ENCODE data around the gene SIGLEC8. TPM values are rescaled to one million over a fixed set of nuclear protein-coding genes. Genes with fewer than 3 reads are reported as not detected.
"Not testable (repeated sequence)": the region's sequence is repeated elsewhere in the genome, so short reads cannot be mapped to it uniquely, and the experiment has no call there.

SIGLEC8 gene
- total and polyA plus RNA-seq, 5 experiments from 2014 or later = not detected

- Mint-ChIP-seq H3K9me3 (no peaks in the 10 kb centered on the region), H3K4me3 (no peak overlapping the region), H3K27ac (no peak overlapping the region), H3K36me3 (no peaks in the 10 kb centered on the region), H3K4me1 (peaks cover under 1 to 4% (median under 1%) of the 10 kb centered on the region in 4 donors), H3K27me3 (peaks cover 0 to 10% (median 7%) of the 10 kb centered on the region in 5 donors)
- DNase-seq = no peak
- POLR2A ChIA-PET = interaction anchor here (0.6 to 0.7 kb wide), 3 partner anchors 81 to 708 kb away, joined by 4 to 6 read pairs (median 4); no protein-coding TSS in a partner anchor
- no peak for ATAC-seq
Measured at GRCh38 chr19:51433043-51433442, 25.2 kb downstream of the SIGLEC8 start.

DNA sequence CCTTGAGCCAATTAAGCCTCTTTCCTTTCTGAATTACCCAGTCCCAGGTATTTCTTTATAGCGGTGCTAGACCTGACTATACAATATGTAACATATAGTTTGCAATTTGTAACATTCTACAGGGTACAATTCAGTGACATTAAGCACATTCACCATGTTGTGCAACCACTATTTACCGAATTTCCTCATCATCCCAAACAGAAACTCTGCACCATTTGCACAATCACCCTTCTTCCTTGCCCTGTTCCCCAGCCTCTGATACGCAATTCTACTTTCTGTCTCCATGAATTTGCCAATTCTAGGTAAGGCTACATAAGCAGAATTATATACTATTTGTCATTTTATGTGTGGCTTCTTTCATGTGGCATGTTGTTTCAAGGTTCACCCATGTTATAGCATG lies 27.1 kb downstream of the SIGLEC8 start:
- Mint-ChIP-seq H3K36me3 (no peaks in the 10 kb centered on the region), H3K9me3 (no peaks in the 10 kb centered on the region), H3K4me3 (no peak overlapping the region), H3K27me3 (peaks cover 0 to 3% (median under 1%) of the 10 kb centered on the region in 5 donors), H3K4me1 (peaks cover 0 to 4% (median 0%) of the 10 kb centered on the region in 4 donors), H3K27ac (no peak overlapping the region)
- DNase-seq = no peak
- no peak for ATAC-seq
- POLR2A ChIA-PET = no interaction called here

DNA sequence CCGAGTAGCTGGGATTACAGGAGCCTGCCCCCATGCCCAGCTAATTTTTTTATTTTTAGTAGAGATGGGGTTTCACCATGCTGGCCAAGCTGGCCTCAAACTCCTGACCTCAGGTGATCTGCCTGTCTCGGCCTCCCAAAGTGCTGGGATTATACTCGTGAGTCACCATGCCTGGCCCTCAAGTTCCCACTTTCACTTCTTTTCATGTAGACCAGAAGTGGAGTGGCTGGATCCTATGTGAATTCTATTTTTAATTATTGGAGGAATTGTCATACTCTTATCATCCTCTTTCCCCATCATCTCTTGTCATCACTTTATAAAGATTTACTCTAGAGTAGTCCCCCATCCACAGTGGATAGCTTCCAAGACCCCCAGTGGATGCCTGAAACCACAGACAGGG lies 28.0 kb downstream of the SIGLEC8 start:
- H3K4me3 Mint-ChIP-seq = no peak overlapping the region
- DNase-seq (no peak), ATAC-seq (no peak)
- POLR2A ChIA-PET = no interaction called here
- H3K4me1 Mint-ChIP-seq = peaks cover 0 to 4% (median 0%) of the 10 kb centered on the region in 4 donors
- no peaks in the 10 kb centered on the region for H3K9me3 Mint-ChIP-seq
- H3K36me3 Mint-ChIP-seq = no peaks in the 10 kb centered on the region
- H3K27ac Mint-ChIP-seq = no peak overlapping the region
- peaks cover 0 to 2% (median 0%) of the 10 kb centered on the region in 5 donors for H3K27me3 Mint-ChIP-seq

DNA sequence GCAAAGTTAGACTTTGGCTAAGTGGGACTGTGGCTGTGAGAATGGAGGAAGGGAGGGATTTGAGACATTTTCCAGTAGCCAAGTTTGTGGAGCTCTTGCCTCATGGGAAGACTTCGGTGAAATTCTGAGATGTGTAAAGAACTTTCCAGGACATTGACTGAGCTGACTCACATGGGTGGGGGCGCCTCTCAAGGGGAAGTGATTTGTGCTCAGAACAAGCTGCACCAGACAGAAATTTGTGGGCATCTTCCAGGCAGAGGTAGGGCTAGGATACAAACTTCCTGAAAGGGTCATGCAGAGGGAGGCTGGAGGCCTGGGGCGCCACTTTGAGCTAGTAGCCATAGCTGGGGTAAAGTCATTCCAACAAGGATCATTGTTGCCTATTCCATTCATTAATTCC lies 31.1 kb downstream of the SIGLEC8 start:
- POLR2A ChIA-PET = no interaction called here
- H3K4me3 Mint-ChIP-seq = no peak overlapping the region
- DNase-seq = no peak

DNA sequence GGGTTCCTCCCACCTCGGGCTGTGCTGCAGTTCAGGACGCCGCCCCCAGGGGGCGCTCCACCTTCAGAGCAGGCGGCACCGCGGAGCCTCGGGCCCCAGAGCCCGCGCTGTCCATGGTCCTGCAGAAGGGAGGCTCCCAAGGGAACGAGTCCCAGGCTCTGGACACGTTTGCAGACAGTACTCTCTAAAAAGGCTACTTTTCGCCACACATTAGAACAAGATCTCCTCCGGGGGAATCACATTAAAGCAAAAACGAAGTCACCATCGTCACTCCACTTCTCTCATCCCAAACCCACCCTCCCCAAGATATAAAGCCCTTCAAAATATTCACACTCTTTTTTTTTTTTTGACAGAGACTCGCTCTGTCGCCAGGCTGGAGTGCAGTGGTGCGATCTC lies 36.2 kb downstream of the SIGLEC8 start:
- DNase-seq (peak; percentile 60 to 89 (median 80)), ATAC-seq (peak; percentile 73 to 89)
- Mint-ChIP-seq H3K4me1 (peaks cover 4 to 24% (median 6%) of the 10 kb centered on the region in 4 donors), H3K27ac (peak overlapping the region in 3 of 10 donors; percentile 31 to 86 (median 57)), H3K4me3 (peak overlapping the region in 3 of 10 donors; percentile 4 to 57 (median 6)), H3K9me3 (no peaks in the 10 kb centered on the region), H3K27me3 (peaks cover 9 to 32% (median 10%) of the 10 kb centered on the region in 5 donors), H3K36me3 (no peaks in the 10 kb centered on the region)
- POLR2A ChIA-PET = interaction anchor here (0.7 to 2.7 kb wide), 2 partner anchors 18 to 26 kb away, joined by 3 to 20 read pairs; no protein-coding TSS in a partner anchor

More for the DNA sequence above, 31.1 kb downstream of the SIGLEC8 start:
- H3K36me3 Mint-ChIP-seq = no peaks in the 10 kb centered on the region
- H3K27me3 Mint-ChIP-seq = peaks cover 0 to 12% (median 3%) of the 10 kb centered on the region in 5 donors
- no peak for ATAC-seq
- H3K4me1 Mint-ChIP-seq = peaks cover 0 to 4% (median 1%) of the 10 kb centered on the region in 4 donors
- no peaks in the 10 kb centered on the region for H3K9me3 Mint-ChIP-seq
- no peak overlapping the region for H3K27ac Mint-ChIP-seq

- ATAC-seq = no peak
- H3K4me1 Mint-ChIP-seq = peaks cover 5 to 28% (median 7%) of the 10 kb centered on the region in 4 donors
Measured at GRCh38 chr19:51421229-51422052, 36.8 kb downstream of the SIGLEC8 start.

DNA sequence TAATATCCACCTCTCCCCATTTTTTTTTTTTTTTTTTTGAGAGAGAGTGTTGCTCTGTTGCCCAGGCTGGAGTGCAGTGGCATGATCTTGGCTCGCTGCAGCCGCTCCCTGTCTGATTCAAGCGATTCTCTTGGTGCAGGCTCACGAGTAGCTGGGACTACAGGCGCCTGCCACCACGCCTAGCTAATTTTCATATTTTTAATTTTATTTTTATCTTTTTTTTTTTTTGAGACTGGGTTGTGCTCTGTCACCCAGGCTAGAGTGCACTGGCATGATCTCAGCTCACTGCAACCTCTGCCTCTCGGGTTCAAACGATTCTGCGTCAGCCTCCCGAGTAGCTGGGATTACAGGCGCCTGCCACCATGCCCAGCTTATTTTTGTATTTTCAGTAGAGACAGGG lies 37.7 kb downstream of the SIGLEC8 start:
- not testable (repeated sequence) for H3K4me3 Mint-ChIP-seq, DNase-seq, H3K36me3 Mint-ChIP-seq, H3K27ac Mint-ChIP-seq, ATAC-seq, H3K9me3 Mint-ChIP-seq
- Mint-ChIP-seq H3K4me1 (peaks cover 5 to 28% (median 7%) of the 10 kb centered on the region in 4 donors), H3K27me3 (peaks cover 10 to 37% (median 12%) of the 10 kb centered on the region in 5 donors)
- POLR2A ChIA-PET = interaction anchor here (2.7 kb wide), 1 partner anchor 20 kb away, joined by 20 read pairs; no protein-coding TSS in a partner anchor

More at GRCh38 chr19:51421229-51422052, 36.8 kb downstream of the SIGLEC8 start:
- POLR2A ChIA-PET = interaction anchor here (2.7 kb wide), 1 partner anchor 19 kb away, joined by 20 read pairs; no protein-coding TSS in a partner anchor
- peaks cover 10 to 36% (median 12%) of the 10 kb centered on the region in 5 donors for H3K27me3 Mint-ChIP-seq
- H3K27ac Mint-ChIP-seq = peak overlapping the region in 2 of 10 donors; percentile 24 to 86
- no peaks in the 10 kb centered on the region for H3K9me3 Mint-ChIP-seq
- H3K4me3 Mint-ChIP-seq = no peak overlapping the region
- no peak for DNase-seq
- no peaks in the 10 kb centered on the region for H3K36me3 Mint-ChIP-seq

DNA sequence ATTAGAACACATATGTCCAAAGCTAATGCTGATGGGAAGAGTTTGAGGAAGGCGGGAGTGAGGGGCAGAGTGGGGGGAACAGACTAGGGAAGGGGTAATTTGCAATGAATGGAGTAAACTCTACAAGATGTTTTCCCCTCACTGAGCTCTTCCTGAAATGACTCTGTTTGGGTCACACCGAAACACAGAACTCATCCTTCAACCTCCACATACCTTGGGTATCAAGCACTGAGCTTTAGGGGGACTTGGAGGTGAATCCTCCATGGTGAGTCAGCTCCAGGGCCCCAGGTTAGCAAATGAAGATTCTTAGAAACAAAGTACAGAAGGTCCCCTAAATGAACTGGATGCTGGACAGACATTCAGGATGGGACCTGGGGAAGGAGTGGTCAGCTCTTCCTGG lies 39.5 kb downstream of the SIGLEC8 start:
- H3K9me3 Mint-ChIP-seq = no peaks in the 10 kb centered on the region
- no peak overlapping the region for H3K4me3 Mint-ChIP-seq
- H3K27me3 Mint-ChIP-seq = peaks cover 7 to 37% (median 12%) of the 10 kb centered on the region in 5 donors
- POLR2A ChIA-PET = no interaction called here
- ATAC-seq = no peak
- no peak overlapping the region for H3K27ac Mint-ChIP-seq
- H3K4me1 Mint-ChIP-seq = peaks cover 5 to 28% (median 7%) of the 10 kb centered on the region in 4 donors
- DNase-seq = no peak
- no peaks in the 10 kb centered on the region for H3K36me3 Mint-ChIP-seq

- no peak overlapping the region for H3K4me3 Mint-ChIP-seq
- H3K36me3 Mint-ChIP-seq = no peaks in the 10 kb centered on the region
- DNase-seq = no peak
- POLR2A ChIA-PET = interaction anchor here (1.1 kb wide), 1 partner anchor 77 kb away, joined by 3 read pairs; no protein-coding TSS in a partner anchor
- no peaks in the 10 kb centered on the region for H3K9me3 Mint-ChIP-seq
- peaks cover 5 to 28% (median 7%) of the 10 kb centered on the region in 4 donors for H3K4me1 Mint-ChIP-seq
- ATAC-seq = no peak
- peaks cover 5 to 36% (median 12%) of the 10 kb centered on the region in 5 donors for H3K27me3 Mint-ChIP-seq
- peak overlapping the region in 2 of 10 donors; percentile 74 to 76 for H3K27ac Mint-ChIP-seq
Measured at GRCh38 chr19:51417810-51418157, 40.5 kb downstream of the SIGLEC8 start.

GRCh38 chr19:51417107-51417809 lies 41.0 kb downstream of the SIGLEC8 start, which contains the start of gene SIGLEC10:
Gene SIGLEC10 (minus strand): TSS chr19:51417642. CDS start chr19:51417581, 61 bp downstream.
- ATAC-seq = peak in 1 of 2 donors; percentile 68
- no peaks in the 10 kb centered on the region for H3K9me3 Mint-ChIP-seq
- peak within 1 kb of the TSS in 1 of 10 donors; percentile 82 for H3K4me3 Mint-ChIP-seq
- peak within 1 kb of the TSS in 2 of 10 donors; percentile 74 to 76 for H3K27ac Mint-ChIP-seq
- peak in 1 of 10 donors; percentile 37 for DNase-seq
- peaks cover 5 to 28% (median 7%) of the 10 kb centered on the region in 4 donors for H3K4me1 Mint-ChIP-seq
- H3K27me3 Mint-ChIP-seq = peaks cover 5 to 33% (median 13%) of the 10 kb centered on the region in 5 donors
- POLR2A ChIA-PET = interaction anchor here (1.1 kb wide), 1 partner anchor 77 kb away, joined by 3 read pairs; no protein-coding TSS in a partner anchor
- no peaks in the 10 kb centered on the region for H3K36me3 Mint-ChIP-seq

GRCh38 chr19:51416422-51416821 lies 41.8 kb downstream of the SIGLEC8 start:
- DNase-seq, H3K27ac Mint-ChIP-seq, H3K36me3 Mint-ChIP-seq, ATAC-seq, H3K9me3 Mint-ChIP-seq, H3K4me3 Mint-ChIP-seq: not testable (repeated sequence)
- POLR2A ChIA-PET = interaction anchor here (0.6 kb wide), 1 partner anchor 83 kb away, joined by 3 read pairs; no protein-coding TSS in a partner anchor
- Mint-ChIP-seq H3K4me1 (peaks cover 0 to 24% (median 5%) of the 10 kb centered on the region in 4 donors), H3K27me3 (peaks cover 3 to 29% (median 12%) of the 10 kb centered on the region in 5 donors)

- Mint-ChIP-seq H3K4me1 (peaks cover 0 to 23% (median 5%) of the 10 kb centered on the region in 4 donors), H3K9me3 (no peaks in the 10 kb centered on the region), H3K27ac (no peak overlapping the region), H3K36me3 (no peaks in the 10 kb centered on the region), H3K4me3 (no peak overlapping the region), H3K27me3 (peaks cover 3 to 20% (median 14%) of the 10 kb centered on the region in 5 donors)
- ATAC-seq (no peak), DNase-seq (no peak)
- POLR2A ChIA-PET = no interaction called here
Measured at GRCh38 chr19:51415187-51415586, 43.1 kb downstream of the SIGLEC8 start.

Data from naive thymus-derived CD8-positive, alpha-beta T cell (primary cell).